HepG2 (cell line): ENCODE measurements around the gene ZFR. TPM values are rescaled to one million over a fixed set of nuclear protein-coding genes. Genes with fewer than 3 reads are reported as not detected.
A peak's percentile ranks its signal among the peaks of the same experiment; 100 is the strongest.

Experiments used
- ATAC-seq: fragments of 200-7000 bp; cut with Tn5 transposase; 3 replicates; pipeline ENCODE4 v1.9.1; 2020; ENCODE audit warnings: mild to moderate bottlenecking, moderate library complexity
- BruUV-seq: library from RNA; stranded (reverse); fragments of 400-500 nt; replicated peaks from 2 replicates; lab custom pipeline; 2021; lab: Mats Ljungman, UMichigan
- CTCF ChIA-PET: fragments of 300-600 bp; formaldehyde crosslinking; extraction: SDS; loops from one replicate; lab custom pipeline; 2021; ENCODE audit warnings: low total read pairs, inconsistent platforms, low intra/inter-chr PET ratio; lab: Yijun Ruan, JAX
- POLR2A ChIA-PET: fragments of 350-600 bp; sonication (Branson Sonifier 250); formaldehyde crosslinking; loops from one replicate; lab custom pipeline; 2020; ENCODE audit warnings: antibody characterized with exemption, inconsistent platforms; lab: Yijun Ruan, JAX
- DNase-seq: peaks from one replicate; pipeline ENCODE4 v3.0.0-alpha.2; 2015; ENCODE audit warnings: low spot score
- FAIRE-seq: peaks from 3 replicates; lab custom pipeline; 2011; peaks lifted over from hg19 to GRCh38; lab: Jason Lieb, UNC
- H2AFZ ChIP-seq: one replicate; pipeline ENCODE4 v1.6.1; 2011; ENCODE audit warnings: low read length, inconsistent platforms
- H3K27ac ChIP-seq: fragments of 300-600 bp; 3 replicates; pipeline ENCODE4 v1.8.0; 2011; ENCODE audit warnings: mixed run types, mild to moderate bottlenecking, mixed read lengths, low read length, inconsistent platforms; ENCODE audit not compliant: insufficient read depth; ENCODE audit errors: extremely low read length
- H3K27me3 ChIP-seq, 2 experiments: fragments of 200-600 bp in 1 of 2; 2 replicates in 1 of 2; 3 replicates in 1 of 2; pipeline versions ENCODE4 v1.6.0 to v1.8.0; 2011; ENCODE audit warnings: low read length in 2 of 2, mild to moderate bottlenecking in 2 of 2, moderate library complexity in 2 of 2, inconsistent platforms in 1 of 2; ENCODE audit not compliant: insufficient read depth in 2 of 2, control insufficient read depth in 1 of 2
- H3K36me3 ChIP-seq, 2 experiments: fragments of 200-600 bp in 1 of 2; replicated peaks in 1 of 2; 2 replicates in 1 of 2; 3 replicates in 1 of 2; pipeline versions ENCODE4 v1.5.1 to v1.8.0; 2011; ENCODE audit warnings: low read length in 2 of 2, inconsistent platforms in 1 of 2; ENCODE audit not compliant: insufficient read depth in 2 of 2, control insufficient read depth in 1 of 2
- H3K4me1 ChIP-seq: 2 replicates; pipeline ENCODE4 v1.5.1; 2012; ENCODE audit warnings: low read length, inconsistent platforms; ENCODE audit not compliant: insufficient read depth
- H3K4me2 ChIP-seq: 2 replicates; pipeline ENCODE4 v1.6.0; 2011; ENCODE audit warnings: low read depth, low read length, inconsistent platforms
- H3K4me3 ChIP-seq, 3 experiments: fragments of 200-600 bp in 1 of 3; sonication (generic), shearing (Covaris generic) in 1 of 3; replicated peaks in 1 of 3; 2 replicates each; pipeline ENCODE4 v1.5.1; 2011 to 2016; ENCODE audit warnings: low read length in 3 of 3, inconsistent platforms in 2 of 3, low read depth in 2 of 3, mild to moderate bottlenecking in 2 of 3, control low read depth in 1 of 3, mixed read lengths in 1 of 3; ENCODE audit not compliant: insufficient read depth in 1 of 3
- H3K79me2 ChIP-seq: one replicate; pipeline ENCODE4 v1.6.1; 2011; ENCODE audit warnings: low read length, inconsistent platforms; ENCODE audit not compliant: insufficient read depth
- H3K9ac ChIP-seq: 2 replicates; pipeline ENCODE4 v1.6.0; 2011; ENCODE audit warnings: mild to moderate bottlenecking, low read depth, low read length, inconsistent platforms; ENCODE audit not compliant: insufficient read depth
- H3K9me3 ChIP-seq: 2 replicates; pipeline ENCODE4 v1.5.1; 2012; ENCODE audit warnings: mild to moderate bottlenecking, low read length
- H4K20me1 ChIP-seq: 2 replicates; pipeline ENCODE4 v1.6.0; 2011; ENCODE audit warnings: inconsistent platforms, mild to moderate bottlenecking, low read length, moderate library complexity; ENCODE audit not compliant: insufficient read depth
- ATF7 ChIP-seq, 2 experiments: fragments of 450-650 bp in 1 of 2; sonication (generic) in 1 of 2; formaldehyde crosslinking in 1 of 2; IDR thresholded peaks; 2 replicates each; pipeline versions ENCODE4 v1.4.0 to v1.6.1; 2016 to 2020; ENCODE audit warnings: antibody characterized with exemption in 1 of 2, mild to moderate bottlenecking in 1 of 2, missing genetic modification reagents in 1 of 2
- BORCS8-MEF2B ChIP-seq: sonication (generic); formaldehyde crosslinking; IDR thresholded peaks from 2 replicates; pipeline ENCODE4 v1.8.0; 2022; ENCODE audit warnings: mild to moderate bottlenecking, missing genetic modification reagents
- CBX2 ChIP-seq, 2 experiments: fragments of 200-600 bp in 1 of 2; sonication (generic); formaldehyde crosslinking in 1 of 2; IDR thresholded peaks; 2 replicates each; pipeline versions ENCODE4 v1.7.0 to v1.8.1; 2018 to 2022; ENCODE audit warnings: low read depth in 2 of 2, low read length in 1 of 2, mild to moderate bottlenecking in 1 of 2, missing genetic modification reagents in 1 of 2
- KDM1A ChIP-seq: IDR thresholded peaks from 2 replicates; pipeline ENCODE4 v1.6.1; 2016; ENCODE audit warnings: missing compliant biosample characterization
- ZMYM2 ChIP-seq: sonication (generic); formaldehyde crosslinking; IDR thresholded peaks from 2 replicates; pipeline ENCODE4 v1.8.0; 2022; ENCODE audit warnings: mild to moderate bottlenecking, missing genetic modification reagents
- WGBS: methylation state at CpG from one replicate; pipeline ENCODE4 v1.1.6; 2017; ENCODE audit warnings: low lambda C conversion rate; 5-methylcytosine and 5-hydroxymethylcytosine counted together
- in situ Hi-C: cut with HindIII; loops from 2 replicates; pipeline ENCODE4 v1.10.0; 2017; ENCODE audit warnings: low pct_unique_long_range_greater_than_20kb; ENCODE audit not compliant: extremely low pct_ligation_motif_present
- intact Hi-C: fragments of 100-400 bp; cut with micrococcal nuclease; formaldehyde crosslinking; loops from one replicate; pipeline ENCODE4 v1.10.0; 2022; ENCODE audit not compliant: unreplicated experiment
- polyA plus RNA-seq, 8 experiments: library from polyadenylated mRNA; depleted of rRNA in 3 of 8; stranded (reverse) in 7 of 8; unstranded in 1 of 8; fragments of >200 nt; fragmentation: Illumina TruSeq in 4 of 8; extraction: Trizol in 4 of 8; gene quantifications; 2 replicates each; pipeline versions ENCODE4 v1.2.1 to v1.2.3, GENCODE V29; 2011 to 2016; ENCODE audit warnings: low read depth in 4 of 8, missing spikeins in 1 of 8, mixed read lengths in 1 of 8; ENCODE audit not compliant: insufficient read depth in 1 of 8
- total RNA-seq, 5 experiments: library from RNA; depleted of rRNA; stranded (reverse); fragments of >200 nt; fragmentation: Illumina TruSeq; extraction: Trizol; gene quantifications; 2 replicates each; pipeline ENCODE4 v1.2.3, GENCODE V29; 2016; ENCODE audit warnings: low read depth in 1 of 5
- TF ChIP-seq, protein P1 (sequence below): sonication (generic); formaldehyde crosslinking; IDR thresholded peaks from 2 replicates; pipeline ENCODE4 v1.5.1; 2020; ENCODE audit warnings: mild to moderate bottlenecking, missing genetic modification reagents
- TF ChIP-seq, protein P2 (sequence below), 2 experiments: sonication (generic) in 1 of 2; formaldehyde crosslinking in 1 of 2; IDR thresholded peaks; 2 replicates each; pipeline versions ENCODE4 v1.5.1 to v1.6.1; 2011 to 2020; ENCODE audit warnings: borderline replicate concordance in 1 of 2, low read depth in 1 of 2, low read length in 1 of 2, mild to moderate bottlenecking in 1 of 2, missing genetic modification reagents in 1 of 2, moderate library complexity in 1 of 2

The ZFR gene
- total and polyA plus RNA-seq, 2 of the 13 experiments (the other 11 are each of a cell fraction or from before 2014, with no cell fraction given) = 89.0 to 92.8 TPM

DNA sequence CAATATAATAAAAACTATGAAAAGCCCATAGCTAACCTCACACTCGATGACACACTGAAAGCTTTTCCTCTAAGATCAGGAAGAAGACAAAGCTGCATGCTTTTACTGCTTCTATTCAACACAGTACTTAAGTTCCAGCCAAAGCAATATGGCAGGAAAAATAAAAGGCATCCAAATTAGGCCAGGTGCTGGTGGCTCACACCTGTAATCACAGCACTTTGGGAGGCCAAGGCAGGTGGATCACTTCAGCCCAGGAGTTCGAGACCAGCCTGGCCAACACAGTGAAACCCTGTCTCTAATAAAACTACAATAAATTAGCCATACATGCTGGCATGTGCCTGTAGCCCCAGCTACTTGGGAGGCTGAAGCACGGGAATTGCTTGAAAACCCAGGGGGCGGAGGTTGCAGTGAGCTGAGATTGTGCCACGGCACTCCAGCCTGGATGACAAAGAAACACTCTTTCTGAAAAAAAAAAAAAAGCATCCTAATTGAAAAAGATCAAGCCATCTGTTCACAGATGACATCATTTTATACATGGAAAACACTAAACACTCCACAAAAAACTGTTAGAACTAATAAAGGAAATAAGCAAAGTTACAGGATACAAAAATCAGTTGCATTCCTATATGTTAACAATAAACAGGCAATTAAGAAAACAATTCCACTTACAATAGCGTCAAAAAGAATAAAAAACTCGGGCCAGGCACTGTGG, 17.9 kb downstream of the ZFR start:
- Histone ChIP-seq H3K27ac (no peak overlapping the region), H3K4me2 (no peak overlapping the region), H3K4me3 (no peak overlapping the region), H3K36me3 (peaks cover 2 to 46% of the 10 kb centered on the region in 2 experiments; a peak in 4 of 5 replicates), H2AFZ (no peak overlapping the region), H4K20me1 (peaks cover 69% of the 10 kb centered on the region), H3K9ac (no peak overlapping the region), H3K9me3 (peaks cover 21% of the 10 kb centered on the region), H3K27me3 (no peaks in the 10 kb centered on the region), H3K79me2 (peaks cover 95% of the 10 kb centered on the region), H3K4me1 (peaks cover 15% of the 10 kb centered on the region; the same call in 1 of the 2 replicates)
- ATAC-seq (no peak), DNase-seq (no peak), FAIRE-seq (no peak)
- 89% methylated on average over 7 of the region's 7 CpGs for WGBS
- POLR2A ChIA-PET = interaction anchor here (1.1 kb wide), 1 partner anchor 9 kb away, joined by 3 read pairs; no protein-coding TSS in a partner anchor
- intact Hi-C loops (no loop called here), in situ Hi-C loops (no loop called here)
- CTCF ChIA-PET = no interaction called here
- TF ChIP-seq, protein P1, sequence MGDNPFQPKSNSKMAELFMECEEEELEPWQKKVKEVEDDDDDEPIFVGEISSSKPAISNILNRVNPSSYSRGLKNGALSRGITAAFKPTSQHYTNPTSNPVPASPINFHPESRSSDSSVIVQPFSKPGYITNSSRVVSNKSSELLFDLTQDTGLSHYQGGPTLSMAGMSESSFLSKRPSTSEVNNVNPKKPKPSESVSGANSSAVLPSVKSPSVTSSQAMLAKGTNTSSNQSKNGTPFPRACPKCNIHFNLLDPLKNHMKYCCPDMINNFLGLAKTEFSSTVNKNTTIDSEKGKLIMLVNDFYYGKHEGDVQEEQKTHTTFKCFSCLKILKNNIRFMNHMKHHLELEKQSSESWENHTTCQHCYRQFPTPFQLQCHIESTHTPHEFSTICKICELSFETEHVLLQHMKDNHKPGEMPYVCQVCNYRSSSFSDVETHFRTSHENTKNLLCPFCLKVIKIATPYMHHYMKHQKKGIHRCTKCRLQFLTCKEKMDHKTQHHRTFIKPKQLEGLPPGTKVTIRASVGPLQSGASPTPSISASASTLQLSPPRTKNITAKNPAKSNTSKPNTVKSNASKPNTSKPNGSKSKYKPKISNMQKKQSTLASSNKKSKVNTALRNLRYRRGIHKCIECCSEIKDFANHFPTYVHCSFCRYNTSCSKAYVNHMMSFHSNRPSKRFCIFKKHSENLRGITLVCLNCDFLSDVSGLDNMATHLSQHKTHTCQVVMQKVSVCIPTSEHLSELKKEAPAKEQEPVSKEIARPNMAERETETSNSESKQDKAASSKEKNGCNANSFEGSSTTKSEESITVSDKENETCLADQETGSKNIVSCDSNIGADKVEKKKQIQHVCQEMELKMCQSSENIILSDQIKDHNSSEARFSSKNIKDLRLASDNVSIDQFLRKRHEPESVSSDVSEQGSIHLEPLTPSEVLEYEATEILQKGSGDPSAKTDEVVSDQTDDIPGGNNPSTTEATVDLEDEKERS (CRISPR knock-in tag) = peak; percentile 99
- TF ChIP-seq KDM1A (CRISPR knock-in tag) (0 out of 2 replicates have a peak, but pooled peaks have one; percentile 54), CBX2 (IDR thresholded peaks at IDR 0.05; ENCODE audit: low read depth, low read length) (no peak), CBX2 (CRISPR knock-in tag; IDR thresholded peaks at IDR 0.05; ENCODE audit: low read depth) (no peak), ATF7 (IDR thresholded peaks at IDR 0.05) (peak; percentile 76), ATF7 (CRISPR knock-in tag; IDR thresholded peaks at IDR 0.05) (no peak), BORCS8-MEF2B (no peak), ZMYM2 (CRISPR knock-in tag) (peak; percentile 65; the same call in 1 of the 2 replicates)
- TF ChIP-seq, protein P2, sequence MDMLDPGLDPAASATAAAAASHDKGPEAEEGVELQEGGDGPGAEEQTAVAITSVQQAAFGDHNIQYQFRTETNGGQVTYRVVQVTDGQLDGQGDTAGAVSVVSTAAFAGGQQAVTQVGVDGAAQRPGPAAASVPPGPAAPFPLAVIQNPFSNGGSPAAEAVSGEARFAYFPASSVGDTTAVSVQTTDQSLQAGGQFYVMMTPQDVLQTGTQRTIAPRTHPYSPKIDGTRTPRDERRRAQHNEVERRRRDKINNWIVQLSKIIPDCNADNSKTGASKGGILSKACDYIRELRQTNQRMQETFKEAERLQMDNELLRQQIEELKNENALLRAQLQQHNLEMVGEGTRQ (IDR thresholded peaks at IDR 0.05; ENCODE audit: low read depth, low read length) = no peak
- TF ChIP-seq, protein P2 (CRISPR knock-in tag; IDR thresholded peaks at IDR 0.05; ENCODE audit: borderline replicate concordance) = no peak
- no TSS peak for BruUV-seq
